HL-60 (cell line): ENCODE measurements around the gene TPMT.

Experiments
- GABPA ChIP-seq: IDR thresholded peaks from 2 replicates; pipeline ENCODE4 v1.6.1; 2012; ENCODE audit warnings: low read depth
- POLR2AphosphoS5 ChIP-seq: IDR thresholded peaks from 2 replicates; pipeline ENCODE4 v1.6.1; 2012; ENCODE audit warnings: low read depth
- TF ChIP-seq, protein P1 (sequence below): IDR thresholded peaks from one replicate; pipeline ENCODE4 v1.5.1; 2011; ENCODE audit warnings: low read length, control low read depth, inconsistent platforms; ENCODE audit not compliant: insufficient read depth
- TF ChIP-seq, protein P2 (sequence below): IDR thresholded peaks from 2 replicates; pipeline ENCODE4 v1.6.1; 2012; ENCODE audit warnings: low read depth; ENCODE audit not compliant: insufficient replicate concordance

DNA sequence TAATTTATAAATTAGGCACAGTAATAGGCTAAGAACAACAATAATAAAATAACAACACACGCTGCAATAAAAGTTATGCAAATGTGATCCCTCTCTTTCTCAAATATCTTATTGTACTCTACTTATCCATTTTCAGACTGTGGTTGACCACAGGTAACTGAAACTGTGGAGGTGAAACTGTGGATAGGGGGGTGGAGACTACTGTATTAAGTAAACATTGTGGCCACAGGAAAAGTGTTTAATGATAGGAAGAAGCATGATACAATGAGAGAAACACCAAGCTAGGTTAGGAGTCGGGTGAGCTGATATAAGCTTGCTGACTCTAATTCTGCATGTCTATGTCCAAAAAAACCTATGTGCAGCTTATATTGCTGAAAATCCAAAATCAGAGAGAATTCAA lies 55.4 kb downstream of the TPMT start:
- TF ChIP-seq, protein P1, sequence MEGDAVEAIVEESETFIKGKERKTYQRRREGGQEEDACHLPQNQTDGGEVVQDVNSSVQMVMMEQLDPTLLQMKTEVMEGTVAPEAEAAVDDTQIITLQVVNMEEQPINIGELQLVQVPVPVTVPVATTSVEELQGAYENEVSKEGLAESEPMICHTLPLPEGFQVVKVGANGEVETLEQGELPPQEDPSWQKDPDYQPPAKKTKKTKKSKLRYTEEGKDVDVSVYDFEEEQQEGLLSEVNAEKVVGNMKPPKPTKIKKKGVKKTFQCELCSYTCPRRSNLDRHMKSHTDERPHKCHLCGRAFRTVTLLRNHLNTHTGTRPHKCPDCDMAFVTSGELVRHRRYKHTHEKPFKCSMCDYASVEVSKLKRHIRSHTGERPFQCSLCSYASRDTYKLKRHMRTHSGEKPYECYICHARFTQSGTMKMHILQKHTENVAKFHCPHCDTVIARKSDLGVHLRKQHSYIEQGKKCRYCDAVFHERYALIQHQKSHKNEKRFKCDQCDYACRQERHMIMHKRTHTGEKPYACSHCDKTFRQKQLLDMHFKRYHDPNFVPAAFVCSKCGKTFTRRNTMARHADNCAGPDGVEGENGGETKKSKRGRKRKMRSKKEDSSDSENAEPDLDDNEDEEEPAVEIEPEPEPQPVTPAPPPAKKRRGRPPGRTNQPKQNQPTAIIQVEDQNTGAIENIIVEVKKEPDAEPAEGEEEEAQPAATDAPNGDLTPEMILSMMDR, result no peak
- no peak for TF ChIP-seq POLR2AphosphoS5
- TF ChIP-seq GABPA, result no peak
- TF ChIP-seq, protein P2, sequence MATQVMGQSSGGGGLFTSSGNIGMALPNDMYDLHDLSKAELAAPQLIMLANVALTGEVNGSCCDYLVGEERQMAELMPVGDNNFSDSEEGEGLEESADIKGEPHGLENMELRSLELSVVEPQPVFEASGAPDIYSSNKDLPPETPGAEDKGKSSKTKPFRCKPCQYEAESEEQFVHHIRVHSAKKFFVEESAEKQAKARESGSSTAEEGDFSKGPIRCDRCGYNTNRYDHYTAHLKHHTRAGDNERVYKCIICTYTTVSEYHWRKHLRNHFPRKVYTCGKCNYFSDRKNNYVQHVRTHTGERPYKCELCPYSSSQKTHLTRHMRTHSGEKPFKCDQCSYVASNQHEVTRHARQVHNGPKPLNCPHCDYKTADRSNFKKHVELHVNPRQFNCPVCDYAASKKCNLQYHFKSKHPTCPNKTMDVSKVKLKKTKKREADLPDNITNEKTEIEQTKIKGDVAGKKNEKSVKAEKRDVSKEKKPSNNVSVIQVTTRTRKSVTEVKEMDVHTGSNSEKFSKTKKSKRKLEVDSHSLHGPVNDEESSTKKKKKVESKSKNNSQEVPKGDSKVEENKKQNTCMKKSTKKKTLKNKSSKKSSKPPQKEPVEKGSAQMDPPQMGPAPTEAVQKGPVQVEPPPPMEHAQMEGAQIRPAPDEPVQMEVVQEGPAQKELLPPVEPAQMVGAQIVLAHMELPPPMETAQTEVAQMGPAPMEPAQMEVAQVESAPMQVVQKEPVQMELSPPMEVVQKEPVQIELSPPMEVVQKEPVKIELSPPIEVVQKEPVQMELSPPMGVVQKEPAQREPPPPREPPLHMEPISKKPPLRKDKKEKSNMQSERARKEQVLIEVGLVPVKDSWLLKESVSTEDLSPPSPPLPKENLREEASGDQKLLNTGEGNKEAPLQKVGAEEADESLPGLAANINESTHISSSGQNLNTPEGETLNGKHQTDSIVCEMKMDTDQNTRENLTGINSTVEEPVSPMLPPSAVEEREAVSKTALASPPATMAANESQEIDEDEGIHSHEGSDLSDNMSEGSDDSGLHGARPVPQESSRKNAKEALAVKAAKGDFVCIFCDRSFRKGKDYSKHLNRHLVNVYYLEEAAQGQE, result no peak
